ENCODE results near the gene MARS2. TPM values are rescaled to one million over a fixed set of nuclear protein-coding genes. Genes with fewer than 3 reads are reported as not detected.
"Not testable (repeated sequence)": the region's sequence is repeated elsewhere in the genome, so short reads cannot be mapped to it uniquely, and the experiment has no call there.

Gene MARS2
- total RNA-seq, 1 experiment from 2014 or later: 14.4 TPM

DNA sequence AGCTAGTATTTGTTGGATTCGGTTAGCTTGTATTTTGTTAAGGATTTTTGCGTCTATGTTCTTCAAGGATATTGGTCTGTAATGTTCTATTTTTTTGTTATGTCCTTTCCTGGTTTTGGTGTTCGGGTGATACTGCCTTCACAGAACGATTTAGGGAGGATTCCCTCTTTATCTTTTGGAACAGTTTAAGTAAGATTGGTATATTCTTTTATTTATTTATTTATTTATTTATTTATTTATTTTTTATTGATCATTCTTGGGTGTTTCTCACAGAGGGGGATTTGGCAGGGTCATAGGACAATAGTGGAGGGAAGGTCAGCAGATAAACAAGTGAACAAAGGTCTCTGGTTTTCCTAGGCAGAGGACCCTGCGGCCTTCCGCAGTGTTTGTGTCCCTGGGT is 10.0 kb upstream of the MARS2 start:
- RAD21 ChIA-PET (ENCODE audit: low non-redundant PET in 1 of 2, low total read pairs in 2 of 2, uncharacterized antibody in 2 of 2, unreplicated experiment in 2 of 2); H3K4me3 ChIP-seq (replicated peaks in 1 of 2; ENCODE audit: low read depth in 1 of 2, low read length in 2 of 2); H3K9ac ChIP-seq (ENCODE audit: low read length); CTCF ChIA-PET; H2AFZ ChIP-seq (ENCODE audit: low read depth, low read length, poor library complexity, severe bottlenecking); H3K27me3 ChIP-seq (ENCODE audit: insufficient read depth, low read length); intact Hi-C loops (cut with micrococcal nuclease); H3K27ac ChIP-seq (ENCODE audit: low read depth, low read length); H3K36me3 ChIP-seq (ENCODE audit: control insufficient read depth in 1 of 2, insufficient read depth in 2 of 2, low read length in 2 of 2); ATAC-seq; H3K4me2 ChIP-seq (ENCODE audit: low read length); H3K9me2 ChIP-seq (ENCODE audit: insufficient read depth); H4K20me1 ChIP-seq (ENCODE audit: insufficient read depth); POLR2A ChIA-PET; BruUV-seq (replicated peaks); H3K4me1 ChIP-seq (ENCODE audit: control insufficient read depth in 1 of 2, insufficient read depth in 2 of 2, low read length in 2 of 2); DNase-seq (ENCODE audit: low read depth, low spot score); H3K9me3 ChIP-seq (ENCODE audit: control insufficient read depth in 1 of 2, insufficient read depth in 1 of 2, low read depth in 1 of 2, low read length in 2 of 2); H3K79me2 ChIP-seq (ENCODE audit: insufficient read depth, low read length): not testable (repeated sequence)

DNA sequence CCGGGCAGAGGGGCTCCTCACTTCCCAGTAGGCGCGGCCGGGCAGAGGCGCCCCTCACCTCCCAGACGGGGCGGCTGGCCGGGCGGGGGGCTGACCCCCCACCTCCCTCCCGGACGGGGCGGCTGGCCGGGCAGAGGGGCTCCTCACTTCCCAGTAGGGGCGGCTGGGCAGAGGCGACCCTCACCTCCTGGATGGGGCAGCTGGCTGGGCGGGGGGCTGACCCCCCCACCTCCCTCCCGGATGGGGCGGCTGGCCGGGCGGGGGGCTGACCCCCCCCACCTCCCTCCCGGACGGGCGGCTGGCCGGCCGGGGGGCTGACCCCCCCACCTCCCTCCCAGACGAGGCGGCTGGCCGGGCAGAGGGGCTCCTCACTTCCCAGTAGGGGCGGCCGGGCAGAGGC is 9.2 kb upstream of the MARS2 start:
- H3K9ac ChIP-seq (ENCODE audit: low read length); H3K36me3 ChIP-seq (ENCODE audit: control insufficient read depth in 1 of 2, insufficient read depth in 2 of 2, low read length in 2 of 2); BruUV-seq (replicated peaks); ATAC-seq; H3K9me2 ChIP-seq (ENCODE audit: insufficient read depth); H3K27me3 ChIP-seq (ENCODE audit: insufficient read depth, low read length); H2AFZ ChIP-seq (ENCODE audit: low read depth, low read length, poor library complexity, severe bottlenecking); H3K27ac ChIP-seq (ENCODE audit: low read depth, low read length); H3K79me2 ChIP-seq (ENCODE audit: insufficient read depth, low read length); DNase-seq (ENCODE audit: low read depth, low spot score); CTCF ChIA-PET; H3K4me2 ChIP-seq (ENCODE audit: low read length); H3K9me3 ChIP-seq (ENCODE audit: control insufficient read depth in 1 of 2, insufficient read depth in 1 of 2, low read depth in 1 of 2, low read length in 2 of 2); H3K4me3 ChIP-seq (replicated peaks in 1 of 2; ENCODE audit: low read depth in 1 of 2, low read length in 2 of 2); H3K4me1 ChIP-seq (ENCODE audit: control insufficient read depth in 1 of 2, insufficient read depth in 2 of 2, low read length in 2 of 2); POLR2A ChIA-PET; RAD21 ChIA-PET (ENCODE audit: low non-redundant PET in 1 of 2, low total read pairs in 2 of 2, uncharacterized antibody in 2 of 2, unreplicated experiment in 2 of 2); intact Hi-C loops (cut with micrococcal nuclease); H4K20me1 ChIP-seq (ENCODE audit: insufficient read depth): not testable (repeated sequence)

DNA sequence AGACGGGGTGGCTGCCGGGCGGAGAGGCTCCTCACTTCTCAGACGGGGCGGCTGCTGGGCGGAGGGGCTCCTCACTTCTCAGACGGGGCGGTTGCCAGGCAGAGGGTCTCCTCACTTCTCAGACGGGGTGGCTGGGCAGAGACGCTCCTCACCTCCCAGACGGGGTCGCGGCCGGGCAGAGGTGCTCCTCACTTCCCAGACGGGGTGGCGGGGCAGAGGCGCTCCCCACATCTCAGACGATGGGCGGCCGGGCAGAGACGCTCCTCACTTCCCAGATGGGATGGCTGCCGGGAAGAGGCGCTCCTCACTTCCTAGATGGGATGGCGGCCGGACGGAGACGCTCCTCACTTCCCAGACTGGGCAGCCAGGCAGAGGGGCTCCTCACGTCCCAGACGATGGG is 8.6 kb upstream of the MARS2 start:
- H3K9ac ChIP-seq (ENCODE audit: low read length); H3K4me2 ChIP-seq (ENCODE audit: low read length); H3K36me3 ChIP-seq (ENCODE audit: control insufficient read depth in 1 of 2, insufficient read depth in 2 of 2, low read length in 2 of 2); H3K4me3 ChIP-seq (replicated peaks in 1 of 2; ENCODE audit: low read depth in 1 of 2, low read length in 2 of 2); H2AFZ ChIP-seq (ENCODE audit: low read depth, low read length, poor library complexity, severe bottlenecking); H3K4me1 ChIP-seq (ENCODE audit: control insufficient read depth in 1 of 2, insufficient read depth in 2 of 2, low read length in 2 of 2); RAD21 ChIA-PET (ENCODE audit: low non-redundant PET in 1 of 2, low total read pairs in 2 of 2, uncharacterized antibody in 2 of 2, unreplicated experiment in 2 of 2); H3K27me3 ChIP-seq (ENCODE audit: insufficient read depth, low read length); ATAC-seq; H4K20me1 ChIP-seq (ENCODE audit: insufficient read depth); BruUV-seq (replicated peaks); intact Hi-C loops (cut with micrococcal nuclease); H3K9me2 ChIP-seq (ENCODE audit: insufficient read depth); H3K27ac ChIP-seq (ENCODE audit: low read depth, low read length); H3K79me2 ChIP-seq (ENCODE audit: insufficient read depth, low read length); CTCF ChIA-PET; DNase-seq (ENCODE audit: low read depth, low spot score); H3K9me3 ChIP-seq (ENCODE audit: control insufficient read depth in 1 of 2, insufficient read depth in 1 of 2, low read depth in 1 of 2, low read length in 2 of 2); POLR2A ChIA-PET: not testable (repeated sequence)

DNA sequence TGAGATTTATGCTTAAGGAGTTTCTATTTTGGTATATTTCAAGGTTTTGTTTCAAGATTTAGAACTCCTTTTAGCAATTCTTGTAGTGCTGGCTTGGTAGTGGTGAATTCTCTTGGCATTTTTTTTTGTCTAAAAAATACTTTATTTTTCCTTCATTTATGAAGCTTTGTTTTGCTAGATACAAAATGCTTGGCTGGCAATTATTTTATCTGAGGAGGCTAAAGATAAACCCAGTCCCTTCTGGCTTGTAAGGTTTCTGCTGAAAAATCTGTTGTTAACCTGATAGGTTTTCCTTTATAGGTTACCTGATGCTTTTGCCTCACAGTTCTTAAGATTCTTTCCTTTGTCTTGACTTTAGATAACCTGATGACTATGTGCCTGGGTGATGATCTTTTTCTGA is 5.4 kb upstream of the MARS2 start:
- DNase-seq (ENCODE audit: low read depth, low spot score); POLR2A ChIA-PET; H3K9me2 ChIP-seq (ENCODE audit: insufficient read depth); H3K27ac ChIP-seq (ENCODE audit: low read depth, low read length); H3K9me3 ChIP-seq (ENCODE audit: control insufficient read depth in 1 of 2, insufficient read depth in 1 of 2, low read depth in 1 of 2, low read length in 2 of 2); H3K27me3 ChIP-seq (ENCODE audit: insufficient read depth, low read length); RAD21 ChIA-PET (ENCODE audit: low non-redundant PET in 1 of 2, low total read pairs in 2 of 2, uncharacterized antibody in 2 of 2, unreplicated experiment in 2 of 2); H2AFZ ChIP-seq (ENCODE audit: low read depth, low read length, poor library complexity, severe bottlenecking); H3K4me2 ChIP-seq (ENCODE audit: low read length); H3K79me2 ChIP-seq (ENCODE audit: insufficient read depth, low read length); BruUV-seq (replicated peaks); ATAC-seq; H3K36me3 ChIP-seq (ENCODE audit: control insufficient read depth in 1 of 2, insufficient read depth in 2 of 2, low read length in 2 of 2); H3K4me1 ChIP-seq (ENCODE audit: control insufficient read depth in 1 of 2, insufficient read depth in 2 of 2, low read length in 2 of 2); CTCF ChIA-PET; H3K4me3 ChIP-seq (replicated peaks in 1 of 2; ENCODE audit: low read depth in 1 of 2, low read length in 2 of 2); H4K20me1 ChIP-seq (ENCODE audit: insufficient read depth); H3K9ac ChIP-seq (ENCODE audit: low read length): not testable (repeated sequence)
- intact Hi-C loops (cut with micrococcal nuclease): loop anchor here (10.0 kb wide), 2 partner anchors 195 to 595 kb away; partner anchors contain the start of gene HSPE1
